Suprapubic skin (tissue), 4 donors: ENCODE data around the gene ZDHHC14. TPM values are rescaled to one million over a fixed set of nuclear protein-coding genes. Genes with fewer than 3 reads are reported as not detected.

Experiments
- DNase-seq, 2 donors: peaks; one replicate each; pipeline ENCODE4 v3.0.0-alpha.2; 2019; ENCODE audit warnings: low spot score in 2 of 2
- H3K27ac ChIP-seq: fragments of 200-600 bp; sonication (generic); one replicate; pipeline ENCODE4 v1.5.1; 2019
- H3K27me3 ChIP-seq: fragments of 200-600 bp; sonication (generic); one replicate; pipeline ENCODE4 v1.5.1; 2019
- H3K36me3 ChIP-seq: fragments of 200-600 bp; sonication (generic); one replicate; pipeline ENCODE4 v1.5.1; 2019
- H3K4me1 ChIP-seq: fragments of 200-600 bp; sonication (generic); one replicate; pipeline ENCODE4 v1.5.1; 2019
- H3K4me3 ChIP-seq: fragments of 200-600 bp; sonication (generic); one replicate; pipeline ENCODE4 v1.5.1; 2019; ENCODE audit warnings: mild to moderate bottlenecking
- H3K9me3 ChIP-seq: fragments of 200-600 bp; sonication (generic); one replicate; pipeline ENCODE4 v1.5.1; 2019
- CTCF ChIP-seq, 2 donors: fragments of 200-600 bp in 1 of 2; fragments of 450-650 bp in 1 of 2; sonication (generic) in 1 of 2; IDR thresholded peaks; one replicate each; pipeline ENCODE4 v1.5.1; 2016 to 2019; ENCODE audit warnings: antibody characterized with exemption in 2 of 2, mild to moderate bottlenecking in 1 of 2, moderate library complexity in 1 of 2
- EP300 ChIP-seq: sonication (generic); formaldehyde crosslinking; IDR thresholded peaks from one replicate; pipeline ENCODE4 v1.6.1; 2017; ENCODE audit warnings: antibody characterized with exemption
- POLR2A ChIP-seq, 2 donors: fragments of 450-650 bp; IDR thresholded peaks; one replicate each; pipeline ENCODE4 v1.6.1; 2017; ENCODE audit warnings: antibody characterized with exemption in 2 of 2, mild to moderate bottlenecking in 2 of 2, moderate library complexity in 2 of 2
- POLR2AphosphoS5 ChIP-seq, 3 donors: sonication (generic); formaldehyde crosslinking; IDR thresholded peaks; one replicate each; pipeline ENCODE4 v1.6.1; 2017; ENCODE audit warnings: antibody characterized with exemption in 3 of 3
- WGBS: methylation state at CpG from one replicate; pipeline ENCODE4 v1.1.5; 2018; 5-methylcytosine and 5-hydroxymethylcytosine counted together
- total RNA-seq, 4 donors: library from RNA; depleted of rRNA; stranded (reverse); fragments of >200 nt; gene quantifications; one replicate each; pipeline ENCODE4 v1.1.0, GENCODE V29; 2016

ZDHHC14 gene
- total RNA-seq, 4 donors from 2014 or later: 4.3 to 9.9 (median 7.7) TPM

GRCh38 chr6:157442291-157442690, 61.3 kb downstream of the ZDHHC14 start:
- Histone ChIP-seq H3K27me3 (no peaks in the 10 kb centered on the region), H3K27ac (no peak overlapping the region), H3K36me3 (no peaks in the 10 kb centered on the region), H3K9me3 (no peaks in the 10 kb centered on the region), H3K4me3 (no peak overlapping the region), H3K4me1 (no peaks in the 10 kb centered on the region)
- no peak for DNase-seq
- TF ChIP-seq EP300 (no peak), POLR2A (IDR thresholded peaks at IDR 0.05) (no peak), CTCF (IDR thresholded peaks at IDR 0.05) (no peak), POLR2AphosphoS5 (IDR thresholded peaks at IDR 0.05) (no peak)
- 79% methylated on average over 12 of the region's 12 CpGs for WGBS

DNA sequence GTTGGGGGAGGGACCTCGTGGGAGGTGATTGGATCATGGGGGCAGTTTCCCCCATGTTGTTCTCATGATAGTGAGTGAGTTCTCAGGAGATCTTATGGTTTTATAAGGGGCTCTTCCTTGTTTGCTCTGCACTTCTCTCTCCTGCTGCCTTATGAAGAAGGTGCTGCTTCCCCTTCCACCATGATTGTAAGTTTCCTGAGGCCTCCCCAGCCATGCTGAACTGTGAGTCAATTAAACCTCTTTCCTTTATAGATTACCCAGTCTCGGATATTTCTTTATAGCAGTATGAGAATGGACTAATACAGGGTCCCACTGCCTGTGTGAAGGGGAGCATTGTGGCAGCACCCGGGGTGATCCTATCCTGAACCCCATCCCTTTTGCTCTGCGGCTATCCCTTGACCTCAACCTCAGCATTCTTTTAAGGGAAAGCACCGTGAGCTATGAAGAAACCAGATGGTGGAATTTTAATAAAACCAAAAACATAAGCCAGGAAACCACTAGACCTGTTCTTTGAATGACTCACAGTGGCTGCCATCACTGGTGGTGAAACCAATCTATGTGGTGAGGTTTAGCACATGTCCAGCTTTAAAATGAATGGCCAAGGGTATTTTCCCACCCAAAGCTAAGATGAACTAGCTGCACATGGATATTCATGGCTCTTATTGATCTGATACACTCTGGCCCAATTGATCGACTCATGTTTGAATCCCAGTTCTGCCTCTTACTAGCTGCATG, 62.2 kb downstream of the ZDHHC14 start:
- Histone ChIP-seq H3K27ac (no peak overlapping the region), H3K4me3 (no peak overlapping the region), H3K36me3 (no peaks in the 10 kb centered on the region), H3K4me1 (no peaks in the 10 kb centered on the region), H3K27me3 (no peaks in the 10 kb centered on the region), H3K9me3 (no peaks in the 10 kb centered on the region)
- no peak for DNase-seq
- TF ChIP-seq POLR2AphosphoS5 (IDR thresholded peaks at IDR 0.05) (no peak), CTCF (IDR thresholded peaks at IDR 0.05) (no peak), POLR2A (IDR thresholded peaks at IDR 0.05) (no peak), EP300 (no peak)
- 77% methylated on average over 6 of the region's 6 CpGs for WGBS

DNA sequence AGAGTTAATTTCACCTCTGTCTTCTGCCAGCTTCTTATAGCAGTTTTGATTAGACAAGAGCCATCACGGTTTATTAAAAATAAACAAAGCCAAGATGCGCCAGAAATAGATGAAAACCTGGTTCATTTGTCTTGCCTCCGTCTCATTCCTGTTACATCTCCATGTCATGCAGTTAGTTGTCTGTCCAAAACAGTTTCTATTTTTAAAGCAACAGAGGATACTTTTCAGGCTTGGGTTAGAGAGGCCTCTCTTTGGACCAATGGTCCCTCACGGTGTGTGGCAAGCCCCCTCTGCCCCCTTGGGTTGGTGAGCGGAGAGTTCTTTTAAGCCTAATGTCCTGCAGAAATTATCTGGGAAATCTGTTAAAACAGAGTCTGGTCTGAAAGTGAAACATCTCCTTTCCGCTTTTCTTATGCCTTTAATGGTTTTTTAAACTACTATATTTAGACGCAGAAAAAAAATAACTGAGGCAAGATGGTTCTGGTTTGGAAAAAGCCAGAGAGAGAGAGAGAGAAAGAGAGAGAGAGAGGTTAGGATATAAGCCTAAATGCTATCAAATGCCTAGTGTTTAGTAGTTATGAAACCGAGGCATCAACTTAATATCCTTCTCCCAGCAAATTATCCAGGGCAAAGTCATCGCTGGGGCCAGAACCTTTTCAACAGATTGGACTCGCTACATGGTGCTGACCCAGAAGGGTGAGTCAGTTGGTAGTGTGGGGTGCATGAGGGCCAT, 64.5 kb downstream of the ZDHHC14 start:
- 64% methylated on average over 10 of the region's 10 CpGs for WGBS
- Histone ChIP-seq H3K36me3 (no peaks in the 10 kb centered on the region), H3K9me3 (no peaks in the 10 kb centered on the region), H3K4me1 (no peaks in the 10 kb centered on the region), H3K27me3 (no peaks in the 10 kb centered on the region), H3K4me3 (no peak overlapping the region), H3K27ac (no peak overlapping the region)
- no peak for TF ChIP-seq POLR2AphosphoS5 (IDR thresholded peaks at IDR 0.05)
- no peak for TF ChIP-seq CTCF (IDR thresholded peaks at IDR 0.05)
- TF ChIP-seq POLR2A (IDR thresholded peaks at IDR 0.05): no peak
- DNase-seq: no peak

DNA sequence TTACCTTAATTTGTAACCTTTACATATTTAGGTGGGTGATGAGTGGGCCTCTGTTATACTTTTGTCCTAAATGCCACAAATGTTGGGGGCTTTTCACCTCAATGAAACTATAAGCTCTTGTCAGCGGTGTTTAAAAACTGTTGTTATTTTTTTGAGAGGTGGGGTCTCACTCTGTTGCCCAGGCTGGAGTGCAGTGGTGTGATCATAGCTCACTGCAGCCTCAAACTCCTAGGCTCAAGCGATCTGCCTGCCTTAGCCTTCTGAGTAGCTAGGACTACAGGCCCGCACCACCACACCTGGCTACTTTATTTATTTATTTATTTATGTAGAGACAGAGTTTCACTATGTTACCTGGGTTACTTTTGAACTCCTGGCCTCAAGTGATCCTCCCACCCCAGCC, 66.7 kb downstream of the ZDHHC14 start:
- TF ChIP-seq EP300 (no peak), POLR2AphosphoS5 (IDR thresholded peaks at IDR 0.05) (no peak), POLR2A (IDR thresholded peaks at IDR 0.05) (no peak), CTCF (IDR thresholded peaks at IDR 0.05) (no peak)
- Histone ChIP-seq H3K27ac (no peak overlapping the region), H3K36me3 (no peaks in the 10 kb centered on the region), H3K9me3 (no peaks in the 10 kb centered on the region), H3K27me3 (no peaks in the 10 kb centered on the region), H3K4me1 (no peaks in the 10 kb centered on the region), H3K4me3 (no peak overlapping the region)
- no peak for DNase-seq
- 96% methylated on average over 3 of the region's 3 CpGs for WGBS

GRCh38 chr6:157449610-157450009, 68.6 kb downstream of the ZDHHC14 start:
- Histone ChIP-seq H3K4me3 (no peak overlapping the region), H3K27me3 (no peaks in the 10 kb centered on the region), H3K36me3 (no peaks in the 10 kb centered on the region), H3K4me1 (no peaks in the 10 kb centered on the region), H3K27ac (no peak overlapping the region), H3K9me3 (no peaks in the 10 kb centered on the region)
- DNase-seq: no peak
- no peak for TF ChIP-seq EP300
- no peak for TF ChIP-seq CTCF (IDR thresholded peaks at IDR 0.05)
- TF ChIP-seq POLR2A (IDR thresholded peaks at IDR 0.05): no peak
- no peak for TF ChIP-seq POLR2AphosphoS5 (IDR thresholded peaks at IDR 0.05)
- WGBS: 55% methylated on average over 6 of the region's 6 CpGs
